ENCODE measurements around the gene TBC1D17.

DNA sequence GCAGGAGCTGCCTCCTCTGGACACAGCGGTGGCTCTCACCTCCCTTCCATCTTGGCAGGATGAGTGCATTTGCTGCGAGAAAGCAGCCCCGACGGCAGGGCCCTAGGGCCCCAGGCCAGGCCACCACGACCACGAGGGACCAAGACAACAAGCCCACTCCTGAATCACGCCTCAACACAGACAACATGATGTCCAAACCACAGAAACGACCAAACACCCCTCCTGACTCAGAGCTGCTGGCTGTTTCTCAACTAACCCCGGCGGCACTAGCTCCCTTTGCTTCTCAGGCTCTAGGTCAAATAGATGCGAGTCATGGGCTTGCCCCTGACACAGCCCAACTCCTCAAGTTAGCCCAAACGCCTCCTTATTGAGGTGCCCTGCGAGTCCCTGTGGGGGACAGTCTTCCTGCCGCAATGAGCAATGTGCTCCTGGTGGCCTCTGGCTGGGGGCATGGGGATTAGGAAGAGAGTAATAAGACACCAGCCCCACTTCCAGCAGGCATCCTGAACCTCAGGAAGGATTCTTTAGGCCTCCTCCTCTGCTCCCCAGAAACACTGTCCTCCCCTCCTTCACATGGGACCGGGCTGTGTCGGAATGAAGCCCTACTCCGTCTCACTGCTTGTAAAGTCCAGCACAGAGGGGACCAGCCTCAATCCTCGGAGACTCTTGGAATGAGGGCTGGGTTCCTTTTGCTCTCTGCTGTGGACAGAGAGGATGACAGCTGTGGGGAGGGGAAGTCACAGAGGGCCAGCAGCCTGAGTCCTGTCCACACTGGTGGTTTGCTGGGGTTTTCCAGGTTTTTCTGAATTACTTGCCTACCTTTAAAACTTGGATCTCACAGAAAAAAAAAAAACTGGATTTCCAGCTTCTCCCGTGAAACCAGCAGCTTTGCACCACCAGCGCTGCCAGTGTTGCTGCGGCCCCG is 44.6 kb downstream of the TBC1D17 start:
- TF ChIP-seq, protein P1, sequence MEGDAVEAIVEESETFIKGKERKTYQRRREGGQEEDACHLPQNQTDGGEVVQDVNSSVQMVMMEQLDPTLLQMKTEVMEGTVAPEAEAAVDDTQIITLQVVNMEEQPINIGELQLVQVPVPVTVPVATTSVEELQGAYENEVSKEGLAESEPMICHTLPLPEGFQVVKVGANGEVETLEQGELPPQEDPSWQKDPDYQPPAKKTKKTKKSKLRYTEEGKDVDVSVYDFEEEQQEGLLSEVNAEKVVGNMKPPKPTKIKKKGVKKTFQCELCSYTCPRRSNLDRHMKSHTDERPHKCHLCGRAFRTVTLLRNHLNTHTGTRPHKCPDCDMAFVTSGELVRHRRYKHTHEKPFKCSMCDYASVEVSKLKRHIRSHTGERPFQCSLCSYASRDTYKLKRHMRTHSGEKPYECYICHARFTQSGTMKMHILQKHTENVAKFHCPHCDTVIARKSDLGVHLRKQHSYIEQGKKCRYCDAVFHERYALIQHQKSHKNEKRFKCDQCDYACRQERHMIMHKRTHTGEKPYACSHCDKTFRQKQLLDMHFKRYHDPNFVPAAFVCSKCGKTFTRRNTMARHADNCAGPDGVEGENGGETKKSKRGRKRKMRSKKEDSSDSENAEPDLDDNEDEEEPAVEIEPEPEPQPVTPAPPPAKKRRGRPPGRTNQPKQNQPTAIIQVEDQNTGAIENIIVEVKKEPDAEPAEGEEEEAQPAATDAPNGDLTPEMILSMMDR (IDR thresholded peaks at IDR 0.05) = no peak
- TF ChIP-seq POLR2A (IDR thresholded peaks at IDR 0.05) = no peak
